CD4-positive, alpha-beta memory T cell (primary cell): ENCODE results near the gene ARFGAP1. TPM values are rescaled to one million over a fixed set of nuclear protein-coding genes. Genes with fewer than 3 reads are reported as not detected.

Experiments
- CTCF ChIA-PET: fragments of 350-600 bp; sonication (Branson Sonifier 250); formaldehyde crosslinking; loops from one replicate; lab custom pipeline; 2021; ENCODE audit warnings: inconsistent platforms; ENCODE audit not compliant: partially characterized antibody; lab: Charles Lee
- POLR2A ChIA-PET: fragments of 350-600 bp; sonication (Branson Sonifier 250); formaldehyde crosslinking; loops from one replicate; lab custom pipeline; 2021; ENCODE audit not compliant: partially characterized antibody; lab: Charles Lee
- DNase-seq, 5 donors: peaks; one replicate each; pipeline versions ENCODE4 v3.0.0 to v3.0.0-alpha.2; 2020 to 2022; ENCODE audit warnings: mixed read lengths in 1 of 5
- H3K27ac ChIP-seq: one replicate; pipeline ENCODE4 v1.7.0; 2013; ENCODE audit warnings: low read depth, low read length
- H3K27me3 ChIP-seq: 2 replicates; pipeline ENCODE4 v1.7.0; 2013; ENCODE audit warnings: mild to moderate bottlenecking, low read length, moderate library complexity; ENCODE audit not compliant: insufficient read depth
- H3K36me3 ChIP-seq: 2 replicates; pipeline ENCODE4 v1.7.0; 2013; ENCODE audit warnings: mild to moderate bottlenecking, low read length, moderate library complexity; ENCODE audit not compliant: insufficient read depth
- H3K4me1 ChIP-seq: 2 replicates; pipeline ENCODE4 v1.7.0; 2013; ENCODE audit warnings: mild to moderate bottlenecking, low read length, moderate library complexity; ENCODE audit not compliant: insufficient read depth
- H3K4me3 ChIP-seq, 2 donors: one replicate each; pipeline ENCODE4 v1.7.0; 2013; ENCODE audit warnings: low read length in 2 of 2, mild to moderate bottlenecking in 1 of 2
- H3K9me3 ChIP-seq, 2 donors: one replicate each; pipeline ENCODE4 v1.7.0; 2013; ENCODE audit warnings: low read length in 2 of 2, control low read depth in 1 of 2; ENCODE audit not compliant: control insufficient read depth in 1 of 2
- H3K27ac Mint-ChIP-seq, 7 donors: one replicate each; pipeline ENCODE4 v1.8.0; 2020 to 2021; ENCODE audit warnings: mixed read lengths in 7 of 7, mild to moderate bottlenecking in 6 of 7, inconsistent platforms in 3 of 7, moderate library complexity in 3 of 7
- H3K27me3 Mint-ChIP-seq, 2 donors: one replicate each; pipeline ENCODE4 v1.8.0; 2020 to 2021; ENCODE audit warnings: mixed read lengths in 2 of 2
- H3K36me3 Mint-ChIP-seq, 2 donors: one replicate each; pipeline ENCODE4 v1.8.0; 2020 to 2021; ENCODE audit warnings: mixed read lengths in 2 of 2, inconsistent platforms in 1 of 2, mild to moderate bottlenecking in 1 of 2
- H3K4me1 Mint-ChIP-seq, 4 donors: one replicate each; pipeline ENCODE4 v1.8.0; 2020 to 2021; ENCODE audit warnings: mixed read lengths in 4 of 4, mild to moderate bottlenecking in 1 of 4
- H3K4me3 Mint-ChIP-seq, 8 donors: one replicate each; pipeline ENCODE4 v1.8.0; 2020 to 2021; ENCODE audit warnings: mixed read lengths in 8 of 8, mild to moderate bottlenecking in 7 of 8, moderate library complexity in 6 of 8, inconsistent platforms in 3 of 8
- H3K9me3 Mint-ChIP-seq, 8 donors: one replicate each; pipeline ENCODE4 v1.8.0; 2020 to 2021; ENCODE audit warnings: mixed read lengths in 8 of 8, mild to moderate bottlenecking in 5 of 8, inconsistent platforms in 3 of 8, moderate library complexity in 1 of 8
- intact Hi-C: fragments of 100-400 bp; cut with micrococcal nuclease; formaldehyde crosslinking; loops from one replicate; pipeline ENCODE4 v1.15.1; 2023
- polyA plus RNA-seq, 2 donors: library from polyadenylated mRNA; unstranded; fragments of 300-500 nt; fragmentation: Illumina TruSeq; gene quantifications; one replicate each; pipeline ENCODE4 v1.2.3, GENCODE V29; 2021
- total RNA-seq, 2 experiments: library from RNA; stranded (reverse); gene quantifications; one replicate each; pipeline ENCODE4 v1.2.3, GENCODE V29; 2021

ARFGAP1 gene
- total and polyA plus RNA-seq, 4 experiments from 2014 or later, result 11.5 to 120 (median 69.4) TPM

- Histone ChIP-seq H3K36me3 (no peaks in the 10 kb centered on the region), H3K4me3 (no peak within 1 kb of the TSS), H3K27me3 (peaks cover 4% of the 10 kb centered on the region), H3K4me1 (no peaks in the 10 kb centered on the region), H3K27ac (no peak within 1 kb of the TSS), H3K9me3 (no peaks in the 10 kb centered on the region)
- H3K4me1 Mint-ChIP-seq, result peaks cover 0 to 19% (median 0%) of the 10 kb centered on the region in 4 donors
- no peaks in the 10 kb centered on the region for H3K36me3 Mint-ChIP-seq
- peak within 1 kb of the TSS in 1 of 8 donors; percentile 41 for H3K4me3 Mint-ChIP-seq
- no peaks in the 10 kb centered on the region for H3K9me3 Mint-ChIP-seq
- H3K27ac Mint-ChIP-seq, result peak within 1 kb of the TSS in 1 of 7 donors; percentile 62
- peak in 1 of 5 donors; percentile 28 for DNase-seq
- ChIA-PET CTCF (interaction anchor here (6.1 kb wide), 1 partner anchor 11 kb away, joined by 33 read pairs; no protein-coding TSS in a partner anchor), POLR2A (no interaction called here)
- intact Hi-C loops, result no loop called here
- peaks cover 7 to 21% of the 10 kb centered on the region in 2 donors for H3K27me3 Mint-ChIP-seq
Measured at GRCh38 chr20:63235399-63235983, 37.1 kb upstream of the ARFGAP1 start, which contains the start of gene BIRC7. Gene BIRC7, plus strand, starts transcription at chr20:63235905. Its CDS starts 192 bp downstream, at chr20:63236097.

- peaks cover 7 to 15% of the 10 kb centered on the region in 2 donors for H3K27me3 Mint-ChIP-seq
- H3K27ac Mint-ChIP-seq, result no peak overlapping the region
- no peaks in the 10 kb centered on the region for H3K4me1 ChIP-seq
- H3K27ac ChIP-seq, result no peak overlapping the region
- H3K36me3 Mint-ChIP-seq, result no peaks in the 10 kb centered on the region
- intact Hi-C loops, result no loop called here
- peaks cover 0 to 19% (median 0%) of the 10 kb centered on the region in 4 donors for H3K4me1 Mint-ChIP-seq
- CTCF ChIA-PET, result interaction anchor here (6.1 kb wide), 1 partner anchor 12 kb away, joined by 33 read pairs; no protein-coding TSS in a partner anchor
- H3K4me3 ChIP-seq, result no peak overlapping the region
- H3K36me3 ChIP-seq, result no peaks in the 10 kb centered on the region
- H3K9me3 ChIP-seq, result no peaks in the 10 kb centered on the region
- peak in 1 of 5 donors; percentile 19 for DNase-seq
- no peak overlapping the region for H3K4me3 Mint-ChIP-seq
- no peaks in the 10 kb centered on the region for H3K9me3 Mint-ChIP-seq
- H3K27me3 ChIP-seq, result no peaks in the 10 kb centered on the region
- POLR2A ChIA-PET, result no interaction called here
Measured at GRCh38 chr20:63236116-63236837, 36.3 kb upstream of the ARFGAP1 start.

GRCh38 chr20:63238031-63238430 is 34.6 kb upstream of the ARFGAP1 start:
- no peaks in the 10 kb centered on the region for H3K9me3 Mint-ChIP-seq
- H3K27me3 Mint-ChIP-seq, result peaks cover 3 to 7% of the 10 kb centered on the region in 2 donors
- no peak overlapping the region for H3K4me3 Mint-ChIP-seq
- H3K4me3 ChIP-seq, result no peak overlapping the region
- no peak overlapping the region for H3K27ac ChIP-seq
- H3K36me3 Mint-ChIP-seq, result no peaks in the 10 kb centered on the region
- POLR2A ChIA-PET, result no interaction called here
- no peaks in the 10 kb centered on the region for H3K36me3 ChIP-seq
- H3K4me1 Mint-ChIP-seq, result peaks cover 0 to 14% (median 0%) of the 10 kb centered on the region in 4 donors
- DNase-seq, result no peak
- intact Hi-C loops, result no loop called here
- no peaks in the 10 kb centered on the region for H3K9me3 ChIP-seq
- no peaks in the 10 kb centered on the region for H3K4me1 ChIP-seq
- no peak overlapping the region for H3K27ac Mint-ChIP-seq
- CTCF ChIA-PET, result interaction anchor here (6.1 kb wide), 1 partner anchor 14 kb away, joined by 33 read pairs; no protein-coding TSS in a partner anchor
- H3K27me3 ChIP-seq, result no peaks in the 10 kb centered on the region

- Histone ChIP-seq H3K36me3 (no peaks in the 10 kb centered on the region), H3K27ac (no peak overlapping the region), H3K9me3 (no peaks in the 10 kb centered on the region), H3K4me1 (no peaks in the 10 kb centered on the region), H3K27me3 (no peaks in the 10 kb centered on the region), H3K4me3 (no peak overlapping the region)
- intact Hi-C loops, result no loop called here
- CTCF ChIA-PET, result interaction anchor here (0.6 kb wide), 1 partner anchor 978 kb away, joined by 3 read pairs; no protein-coding TSS in a partner anchor
- no peaks in the 10 kb centered on the region for H3K36me3 Mint-ChIP-seq
- POLR2A ChIA-PET, result no interaction called here
- DNase-seq, result no peak
- no peak overlapping the region for H3K4me3 Mint-ChIP-seq
- H3K27me3 Mint-ChIP-seq, result peaks cover 3 to 7% of the 10 kb centered on the region in 2 donors
- no peak overlapping the region for H3K27ac Mint-ChIP-seq
- no peaks in the 10 kb centered on the region for H3K9me3 Mint-ChIP-seq
- H3K4me1 Mint-ChIP-seq, result peaks cover 0 to 14% (median 0%) of the 10 kb centered on the region in 4 donors
Measured at GRCh38 chr20:63238514-63239125, 34.0 kb upstream of the ARFGAP1 start.

- H3K27me3 ChIP-seq, result no peaks in the 10 kb centered on the region
- no peak for DNase-seq
- H3K4me1 ChIP-seq, result no peaks in the 10 kb centered on the region
- Mint-ChIP-seq H3K9me3 (no peaks in the 10 kb centered on the region), H3K27ac (no peak overlapping the region), H3K4me3 (no peak overlapping the region), H3K27me3 (peaks cover 4 to 10% of the 10 kb centered on the region in 2 donors), H3K4me1 (peaks cover 0 to 14% (median 0%) of the 10 kb centered on the region in 4 donors), H3K36me3 (no peaks in the 10 kb centered on the region)
- H3K27ac ChIP-seq, result no peak overlapping the region
- H3K4me3 ChIP-seq, result no peak overlapping the region
- ChIA-PET POLR2A (no interaction called here), CTCF (interaction anchor here (0.6 kb wide), 1 partner anchor 979 kb away, joined by 3 read pairs; no protein-coding TSS in a partner anchor)
- no peaks in the 10 kb centered on the region for H3K9me3 ChIP-seq
- intact Hi-C loops, result no loop called here
- no peaks in the 10 kb centered on the region for H3K36me3 ChIP-seq
Measured at GRCh38 chr20:63239431-63239830, 33.2 kb upstream of the ARFGAP1 start.

GRCh38 chr20:63240004-63240403 is 32.6 kb upstream of the ARFGAP1 start:
- Histone ChIP-seq H3K36me3 (no peaks in the 10 kb centered on the region), H3K27me3 (no peaks in the 10 kb centered on the region), H3K4me1 (no peaks in the 10 kb centered on the region), H3K4me3 (no peak overlapping the region), H3K27ac (no peak overlapping the region), H3K9me3 (no peaks in the 10 kb centered on the region)
- Mint-ChIP-seq H3K9me3 (no peaks in the 10 kb centered on the region), H3K4me1 (peaks cover 0 to 11% (median 0%) of the 10 kb centered on the region in 4 donors), H3K27me3 (peaks cover 4 to 10% of the 10 kb centered on the region in 2 donors), H3K27ac (no peak overlapping the region), H3K4me3 (no peak overlapping the region), H3K36me3 (no peaks in the 10 kb centered on the region)
- intact Hi-C loops, result no loop called here
- no peak for DNase-seq
- CTCF ChIA-PET, result no interaction called here
- POLR2A ChIA-PET, result no interaction called here

- no peak for DNase-seq
- no peaks in the 10 kb centered on the region for H3K36me3 ChIP-seq
- no peaks in the 10 kb centered on the region for H3K9me3 Mint-ChIP-seq
- CTCF ChIA-PET, result interaction anchor here (1.9 kb wide), 1 partner anchor 18 kb away, joined by 5 read pairs; no protein-coding TSS in a partner anchor
- no peaks in the 10 kb centered on the region for H3K4me1 Mint-ChIP-seq
- POLR2A ChIA-PET, result no interaction called here
- intact Hi-C loops, result no loop called here
- H3K27ac ChIP-seq, result no peak overlapping the region
- no peaks in the 10 kb centered on the region for H3K36me3 Mint-ChIP-seq
- H3K27me3 Mint-ChIP-seq, result peaks cover 4 to 13% of the 10 kb centered on the region in 2 donors
- H3K27ac Mint-ChIP-seq, result no peak overlapping the region
- no peak overlapping the region for H3K4me3 Mint-ChIP-seq
- no peaks in the 10 kb centered on the region for H3K27me3 ChIP-seq
- no peaks in the 10 kb centered on the region for H3K9me3 ChIP-seq
- H3K4me3 ChIP-seq, result no peak overlapping the region
- no peaks in the 10 kb centered on the region for H3K4me1 ChIP-seq
Measured at GRCh38 chr20:63241272-63241671, 31.3 kb upstream of the ARFGAP1 start.
